K562 treated with DMSO at 1 percent for 12 hours (cell line): ENCODE data around the gene PCDHB9. TPM values are rescaled to one million over a fixed set of nuclear protein-coding genes. Genes with fewer than 3 reads are reported as not detected.

Experiments
- total RNA-seq: library from RNA; unstranded; fragments of 300-600 nt; gene quantifications from 2 replicates; pipeline ENCODE4 v1.2.3, GENCODE V29; 2022; ENCODE audit not compliant: insufficient read depth

Gene PCDHB9
- total RNA-seq: not detected in 2 replicates

DNA sequence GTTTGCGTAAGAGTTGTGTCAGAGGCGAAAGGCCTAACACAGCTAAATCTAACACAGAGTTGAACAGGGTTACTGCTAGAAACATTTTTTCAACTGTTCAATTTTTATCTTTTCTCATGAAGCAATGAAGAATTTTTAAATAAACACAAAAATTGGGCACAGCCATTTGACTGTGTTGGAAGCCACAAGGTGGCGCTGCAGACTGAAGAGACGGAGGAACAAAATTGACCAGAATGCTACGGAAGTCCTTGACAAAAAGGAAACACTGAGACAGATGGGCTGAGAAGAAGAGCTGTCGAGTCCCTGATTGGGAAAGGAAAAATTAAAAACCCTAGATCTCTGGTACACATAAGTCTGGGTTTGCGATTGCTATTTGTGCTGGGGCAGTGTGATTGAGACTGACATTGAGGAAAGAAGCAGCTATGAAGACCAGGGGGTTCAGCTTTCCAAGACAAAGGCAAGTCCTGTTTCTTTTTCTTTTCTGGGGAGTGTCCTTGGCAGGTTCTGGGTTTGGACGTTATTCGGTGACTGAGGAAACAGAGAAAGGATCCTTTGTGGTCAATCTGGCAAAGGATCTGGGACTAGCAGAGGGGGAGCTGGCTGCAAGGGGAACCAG lies at the start of gene PCDHB9:
Gene PCDHB9, plus strand, starts transcription at position 265 of the 616 bp plus-strand sequence. Its CDS starts 158 bp downstream, at position 423.

DNA sequence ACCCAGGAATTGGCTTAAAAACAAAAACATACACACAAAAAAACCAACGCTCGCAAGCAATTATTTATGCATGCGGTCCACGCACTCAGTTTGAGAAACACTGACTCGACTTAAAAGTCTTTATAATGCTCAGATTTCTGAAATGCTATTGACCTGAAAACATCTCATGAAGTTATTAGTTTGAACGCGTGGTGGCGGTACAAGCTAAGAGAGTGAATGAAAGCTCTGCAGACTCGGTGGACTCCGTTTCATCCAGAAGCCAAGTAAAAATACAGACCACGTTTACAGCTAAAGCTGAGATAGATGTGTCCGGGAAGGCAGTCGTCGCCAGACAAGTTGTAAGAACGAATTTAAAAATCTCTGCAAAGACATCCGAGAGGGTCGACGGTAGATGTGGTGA lies 37.1 kb upstream of the PCDHB9 start, which contains the start of gene PCDHB6:
Gene PCDHB6, plus strand, starts transcription at position 246 of the 400 bp plus-strand sequence. CDS start 201 bp downstream, outside the sequence.

DNA sequence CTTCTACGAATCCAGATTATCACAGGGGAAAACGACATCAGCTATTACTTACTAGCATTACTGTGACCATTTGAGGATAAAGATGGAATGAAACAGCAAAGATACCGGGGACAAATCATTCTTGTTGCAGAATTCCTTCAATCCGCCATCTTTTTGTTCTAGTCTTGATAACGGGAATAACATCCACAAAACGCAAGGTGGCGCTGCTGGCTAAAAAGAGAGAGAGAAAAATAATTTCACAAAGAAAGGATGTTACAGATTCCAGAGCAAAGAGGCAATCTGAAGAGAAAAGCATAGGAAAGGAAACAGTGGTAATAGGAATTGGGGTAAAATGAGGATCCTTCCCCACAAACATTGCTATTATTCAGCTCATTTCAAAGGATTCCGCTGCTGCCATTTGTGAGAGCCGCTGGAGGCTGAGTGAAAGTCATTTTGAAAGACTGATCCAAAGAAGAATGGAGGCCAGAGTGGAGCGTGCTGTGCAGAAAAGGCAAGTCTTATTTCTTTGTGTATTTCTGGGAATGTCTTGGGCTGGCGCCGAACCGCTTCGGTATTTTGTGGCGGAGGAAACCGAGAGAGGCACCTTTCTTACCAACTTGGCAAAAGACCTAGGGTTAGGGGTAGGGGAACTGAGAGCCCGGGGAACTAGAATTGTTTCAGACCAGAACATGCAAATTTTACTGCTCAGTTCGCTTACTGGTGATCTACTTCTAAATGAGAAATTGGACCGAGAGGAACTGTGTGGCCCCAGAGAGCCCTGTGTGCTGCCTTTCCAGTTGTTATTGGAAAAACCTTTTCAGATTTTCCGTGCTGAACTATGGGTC lies 14.4 kb upstream of the PCDHB9 start, which contains the start of gene PCDHB7:
Gene PCDHB7, plus strand, starts transcription at position 264 of the 824 bp plus-strand sequence. Its CDS starts 192 bp downstream, at position 456.

DNA sequence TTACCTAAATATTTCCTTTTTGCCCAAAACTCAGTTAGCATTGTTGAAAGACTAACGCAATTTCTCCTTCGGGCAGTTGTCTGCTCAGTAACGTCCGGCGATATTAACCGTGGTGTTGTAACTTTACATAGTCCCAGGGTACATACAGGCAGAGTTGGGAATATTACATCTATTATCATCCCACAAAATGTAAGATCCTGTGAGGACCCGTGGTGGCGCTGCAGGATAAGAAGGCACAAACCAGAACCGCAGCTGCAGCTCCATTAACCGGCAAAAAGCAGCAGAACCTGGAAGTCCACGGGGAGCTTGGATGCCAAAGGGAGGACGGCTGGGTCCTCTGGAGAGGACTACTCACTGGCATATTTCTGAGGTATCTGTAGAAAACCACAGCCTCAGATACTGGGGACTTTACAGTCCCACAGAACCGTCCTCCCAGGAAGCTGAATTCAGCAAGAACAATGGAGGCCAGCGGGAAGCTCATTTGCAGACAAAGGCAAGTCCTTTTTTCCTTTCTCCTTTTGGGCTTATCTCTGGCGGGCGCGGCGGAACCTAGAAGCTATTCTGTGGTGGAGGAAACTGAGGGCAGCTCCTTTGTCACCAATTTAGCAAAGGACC lies 9.3 kb upstream of the PCDHB9 start, which contains the start of gene PCDHB8:
Gene PCDHB8, plus strand, starts transcription at position 214 of the 615 bp plus-strand sequence. Its CDS starts 245 bp downstream, at position 459.

DNA sequence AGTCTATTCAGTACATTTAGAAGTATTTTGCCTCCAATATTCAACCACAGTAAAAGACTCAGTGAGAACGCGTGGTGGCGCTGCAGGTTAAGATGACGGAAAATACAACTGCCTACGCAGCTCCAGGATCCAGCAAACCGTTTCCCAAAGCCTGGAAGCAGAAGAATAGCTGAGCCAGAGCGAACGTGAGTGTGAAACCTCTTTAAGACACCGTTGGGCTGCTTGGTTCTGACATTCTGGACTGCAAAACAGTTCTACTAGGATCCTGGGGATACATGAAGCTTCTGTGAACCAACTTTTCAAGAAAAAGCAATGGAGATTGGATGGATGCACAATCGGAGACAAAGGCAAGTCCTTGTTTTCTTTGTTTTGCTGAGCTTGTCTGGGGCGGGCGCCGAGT lies 4.7 kb upstream of the PCDHB9 start, which contains the start of gene PCDHB16:
Gene PCDHB16, plus strand, starts transcription at position 140 of the 400 bp plus-strand sequence. Its CDS starts 173 bp downstream, at position 313.

DNA sequence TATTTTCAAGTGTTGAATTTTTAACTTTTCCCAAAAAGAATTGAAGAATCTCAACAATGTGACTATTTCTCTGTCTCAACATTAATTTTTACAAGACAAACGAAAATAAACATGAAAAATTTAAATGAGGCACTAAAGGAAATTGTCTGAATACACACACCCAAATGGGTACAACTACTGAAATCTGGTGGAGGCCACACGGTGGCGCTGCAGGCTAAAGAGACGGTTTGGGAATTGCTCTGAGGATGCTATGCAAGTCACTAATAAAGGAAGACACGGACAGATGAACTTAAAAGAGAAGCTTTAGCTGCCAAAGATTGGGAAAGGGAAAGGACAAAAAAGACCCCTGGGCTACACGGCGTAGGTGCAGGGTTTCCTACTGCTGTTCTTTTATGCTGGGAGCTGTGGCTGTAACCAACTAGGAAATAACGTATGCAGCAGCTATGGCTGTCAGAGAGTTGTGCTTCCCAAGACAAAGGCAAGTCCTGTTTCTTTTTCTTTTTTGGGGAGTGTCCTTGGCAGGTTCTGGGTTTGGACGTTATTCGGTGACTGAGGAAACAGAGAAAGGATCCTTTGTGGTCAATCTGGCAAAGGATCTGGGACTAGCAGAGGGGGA lies 5.3 kb downstream of the PCDHB9 start, which contains the start of gene PCDHB10:
Gene PCDHB10, plus strand, starts transcription at position 244 of the 616 bp plus-strand sequence. Its CDS starts 200 bp downstream, at position 444.

DNA sequence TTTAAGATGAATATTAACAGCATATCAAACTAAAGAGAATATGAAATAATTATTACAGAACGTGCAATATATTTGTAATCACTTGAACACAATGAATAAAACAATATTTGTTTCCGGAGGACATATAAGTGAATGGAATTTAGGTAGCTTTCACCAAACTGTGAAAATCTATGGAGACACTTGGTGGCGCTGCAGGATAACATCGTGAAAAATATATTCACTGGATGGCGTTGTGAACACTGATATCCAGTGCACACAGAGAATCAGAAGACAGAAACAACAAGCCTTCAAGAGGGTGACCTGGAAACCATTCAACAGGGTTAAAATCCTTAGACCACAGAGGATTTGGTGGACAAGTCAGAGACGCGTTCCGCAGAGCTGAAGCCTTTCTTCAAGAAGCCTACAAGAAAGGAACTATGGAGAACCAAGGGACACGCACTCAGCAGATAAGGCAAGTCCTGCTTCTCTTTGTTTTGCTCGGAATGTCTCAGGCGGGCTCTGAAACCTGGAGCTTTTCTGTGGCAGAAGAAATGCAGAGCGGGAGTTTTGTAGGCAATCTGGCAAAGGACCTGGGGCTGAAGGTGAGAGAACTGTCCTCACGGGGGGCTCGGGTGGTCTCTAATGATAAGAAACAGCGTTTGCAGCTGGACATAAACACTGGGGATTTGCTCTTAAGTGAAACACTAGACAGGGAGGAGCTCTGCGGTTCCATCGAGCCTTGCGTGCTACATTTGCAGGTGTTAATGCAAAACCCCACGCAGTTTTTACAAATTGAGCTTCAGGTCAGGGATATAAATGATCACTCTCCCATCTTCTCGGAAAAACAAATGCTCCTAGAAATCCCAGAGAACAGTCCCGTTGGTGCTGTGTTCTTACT lies 12.6 kb downstream of the PCDHB9 start, which contains the start of gene PCDHB11:
Gene PCDHB11, plus strand, starts transcription at position 269 of the 877 bp plus-strand sequence. Its CDS starts 148 bp downstream, at position 417.

DNA sequence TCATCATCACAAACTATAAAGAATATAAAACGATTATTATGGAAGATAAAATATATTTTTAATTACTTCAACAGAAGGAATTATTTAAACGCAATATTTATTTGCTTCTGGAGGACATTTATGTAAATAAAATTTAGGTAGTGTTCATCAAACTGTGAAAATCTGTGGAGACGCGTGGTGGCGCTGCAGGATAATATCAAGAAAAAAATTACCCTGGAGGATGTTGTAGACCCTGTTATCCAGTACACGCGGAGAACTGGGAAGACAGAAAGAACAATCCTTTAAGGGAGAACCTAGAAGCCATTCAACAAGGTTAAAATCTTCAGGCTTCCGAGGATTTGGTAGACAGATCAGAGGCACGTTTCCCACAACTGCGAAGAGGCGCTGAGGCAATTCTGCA lies 21.5 kb downstream of the PCDHB9 start, which contains the start of gene PCDHB12:
Gene PCDHB12, plus strand, starts transcription at position 242 of the 400 bp plus-strand sequence. CDS start 189 bp downstream, outside the sequence.

DNA sequence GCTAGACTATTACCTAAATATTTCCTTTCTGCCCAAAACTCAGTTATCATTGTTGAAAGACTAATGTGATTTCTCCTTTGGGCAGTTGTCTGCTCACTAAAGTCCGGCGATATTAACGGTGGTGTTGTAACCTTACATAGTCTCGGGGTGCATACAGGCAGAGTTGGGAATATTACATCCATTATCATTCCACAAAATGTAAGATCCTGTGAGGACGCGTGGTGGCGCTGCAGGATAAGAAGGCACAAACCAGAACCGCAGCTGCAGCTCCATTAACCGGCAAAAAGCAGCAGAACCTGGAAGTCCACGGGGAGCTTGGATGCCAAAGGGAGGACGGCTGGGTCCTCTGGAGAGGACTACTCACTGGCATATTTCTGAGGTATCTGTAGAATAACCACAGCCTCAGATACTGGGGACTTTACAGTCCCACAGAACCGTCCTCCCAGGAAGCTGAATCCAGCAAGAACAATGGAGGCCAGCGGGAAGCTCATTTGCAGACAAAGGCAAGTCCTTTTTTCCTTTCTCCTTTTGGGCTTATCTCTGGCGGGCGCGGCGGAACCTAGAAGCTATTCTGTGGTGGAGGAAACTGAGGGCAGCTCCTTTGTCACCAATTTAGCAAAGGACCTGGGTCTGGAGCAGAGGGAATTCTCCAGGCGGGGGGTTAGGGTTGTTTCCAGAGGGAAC lies 26.8 kb downstream of the PCDHB9 start, which contains the start of gene PCDHB13:
Gene PCDHB13, plus strand, starts transcription at position 264 of the 684 bp plus-strand sequence. Its CDS starts 205 bp downstream, at position 469.

DNA sequence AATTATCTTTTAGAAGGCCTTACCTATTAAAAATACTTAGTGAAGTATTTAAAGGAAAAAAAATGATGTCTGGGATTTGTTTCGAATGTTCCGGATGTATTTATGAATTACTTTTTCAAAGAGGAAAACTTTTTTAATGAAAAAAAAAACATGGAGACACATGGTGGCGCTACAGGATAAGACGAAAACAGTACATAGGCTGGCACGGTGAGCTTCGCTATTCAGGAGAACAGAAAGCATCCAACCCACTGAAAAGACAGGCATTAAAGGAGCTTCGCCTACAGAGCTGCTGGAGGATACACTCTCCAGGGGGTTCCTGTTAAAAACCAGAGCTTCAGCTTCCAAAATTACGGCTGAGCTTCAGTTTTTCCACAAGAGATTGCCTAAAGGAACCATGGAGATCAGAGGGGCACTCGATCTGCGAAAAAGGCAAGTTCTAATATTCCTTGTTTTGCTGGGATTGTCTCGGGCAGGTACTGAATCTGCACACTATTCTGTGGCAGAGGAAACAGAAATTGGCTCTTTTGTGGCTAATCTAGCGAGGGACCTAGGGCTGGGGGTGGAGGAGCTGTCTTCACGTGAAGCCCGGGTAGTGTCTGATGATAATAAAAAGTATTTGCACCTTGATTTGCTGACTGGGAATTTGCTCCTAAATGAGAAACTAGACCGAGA lies 36.3 kb downstream of the PCDHB9 start, which contains the start of gene PCDHB14:
Gene PCDHB14, plus strand, starts transcription at position 232 of the 672 bp plus-strand sequence. Its CDS starts 163 bp downstream, at position 395.

Other genes starting within 250 kb of the PCDHB9 start
- gene PCDHAC2, start 220.7 kb upstream of the PCDHB9 start, total RNA-seq: not detected in 2 replicates
- not detected in 2 replicates for gene PCDHB1, start 135.8 kb upstream of the PCDHB9 start, total RNA-seq
- 0.14 TPM in 1 of 2 replicates, not detected in the other for gene PCDHB2, start 92.5 kb upstream of the PCDHB9 start, total RNA-seq
- gene PCDHB3, start 86.7 kb upstream of the PCDHB9 start, total RNA-seq: not detected in 2 replicates
- not detected in 2 replicates for gene PCDHB4, start 65.3 kb upstream of the PCDHB9 start, total RNA-seq
- gene PCDHB5, start 52.0 kb upstream of the PCDHB9 start, total RNA-seq: 0.25 TPM in 1 of 2 replicates, not detected in the other
- gene PCDHB6, start 37.1 kb upstream of the PCDHB9 start, total RNA-seq: not detected in 2 replicates
- gene PCDHB7, start 14.5 kb upstream of the PCDHB9 start, total RNA-seq: not detected in 2 replicates
- gene PCDHB8, start 9.4 kb upstream of the PCDHB9 start, total RNA-seq: not detected in 2 replicates
- gene PCDHB16, start 4.8 kb upstream of the PCDHB9 start, total RNA-seq: 0.15 TPM in 1 of 2 replicates, not detected in the other
- gene PCDHB10, start 5.2 kb downstream of the PCDHB9 start, total RNA-seq: not detected in 2 replicates
- gene PCDHB11, start 12.5 kb downstream of the PCDHB9 start, total RNA-seq: not detected in 2 replicates
- gene PCDHB12, start 21.6 kb downstream of the PCDHB9 start, total RNA-seq: not detected in 2 replicates
- 0.26 TPM in 1 of 2 replicates, not detected in the other for gene PCDHB13, start 26.8 kb downstream of the PCDHB9 start, total RNA-seq
- not detected in 2 replicates for gene PCDHB14, start 36.2 kb downstream of the PCDHB9 start, total RNA-seq
- gene PCDHB15, start 58.2 kb downstream of the PCDHB9 start, total RNA-seq: 0.33 TPM in 1 of 2 replicates, not detected in the other
- gene SLC25A2, start 116.9 kb downstream of the PCDHB9 start, total RNA-seq: not detected in 2 replicates
- 75.1 and 124 TPM in 2 replicates for gene TAF7, start 133.6 kb downstream of the PCDHB9 start, total RNA-seq
- 0.19 TPM in 1 of 2 replicates, not detected in the other for gene PCDHGA1, start 143.4 kb downstream of the PCDHB9 start, total RNA-seq
- gene PCDHGA2, start 151.6 kb downstream of the PCDHB9 start, total RNA-seq: 0.79 TPM in 1 of 2 replicates, not detected in the other
- 0.30 and 1.1 TPM in 2 replicates for gene PCDHGA3, start 156.7 kb downstream of the PCDHB9 start, total RNA-seq
- 0.28 TPM in 1 of 2 replicates, not detected in the other for gene PCDHGB1, start 162.9 kb downstream of the PCDHB9 start, total RNA-seq
- 1.7 TPM in 1 of 2 replicates, not detected in the other for gene PCDHGA4, start 167.9 kb downstream of the PCDHB9 start, total RNA-seq
- 0.52 TPM in 1 of 2 replicates, not detected in the other for gene PCDHGB2, start 172.8 kb downstream of the PCDHB9 start, total RNA-seq
- gene PCDHGA5, start 177.0 kb downstream of the PCDHB9 start, total RNA-seq: 0.33 TPM in 1 of 2 replicates, not detected in the other
- 1.2 TPM in 1 of 2 replicates, not detected in the other for gene PCDHGB3, start 183.1 kb downstream of the PCDHB9 start, total RNA-seq
- 0.13 and 0.52 TPM in 2 replicates for gene PCDHGA6, start 186.7 kb downstream of the PCDHB9 start, total RNA-seq
- gene PCDHGA7, start 195.6 kb downstream of the PCDHB9 start, total RNA-seq: 0.23 TPM in 1 of 2 replicates, not detected in the other
- gene PCDHGB4, start 200.5 kb downstream of the PCDHB9 start, total RNA-seq: 0.23 TPM in 1 of 2 replicates, not detected in the other
- gene PCDHGA8, start 205.5 kb downstream of the PCDHB9 start, total RNA-seq: 0.36 and 0.68 TPM in 2 replicates
- gene PCDHGB5, start 210.8 kb downstream of the PCDHB9 start, total RNA-seq: 0.50 and 0.74 TPM in 2 replicates
- gene PCDHGA9, start 215.6 kb downstream of the PCDHB9 start, total RNA-seq: 0.39 TPM in 1 of 2 replicates, not detected in the other
- gene PCDHGB6, start 220.9 kb downstream of the PCDHB9 start, total RNA-seq: not detected in 2 replicates
- gene PCDHGA10, start 225.8 kb downstream of the PCDHB9 start, total RNA-seq: 0.19 TPM in 1 of 2 replicates, not detected in the other
- not detected in 2 replicates for gene PCDHGB7, start 230.5 kb downstream of the PCDHB9 start, total RNA-seq
- gene PCDHGA11, start 233.9 kb downstream of the PCDHB9 start, total RNA-seq: not detected in 2 replicates
- not detected in 2 replicates for gene PCDHGA12, start 243.3 kb downstream of the PCDHB9 start, total RNA-seq